ENCODE data around the gene CDH2. TPM values are rescaled to one million over a fixed set of nuclear protein-coding genes. Genes with fewer than 3 reads are reported as not detected.

Gene CDH2
- total RNA-seq, 1 experiment from 2014 or later: 36.2 TPM

DNA sequence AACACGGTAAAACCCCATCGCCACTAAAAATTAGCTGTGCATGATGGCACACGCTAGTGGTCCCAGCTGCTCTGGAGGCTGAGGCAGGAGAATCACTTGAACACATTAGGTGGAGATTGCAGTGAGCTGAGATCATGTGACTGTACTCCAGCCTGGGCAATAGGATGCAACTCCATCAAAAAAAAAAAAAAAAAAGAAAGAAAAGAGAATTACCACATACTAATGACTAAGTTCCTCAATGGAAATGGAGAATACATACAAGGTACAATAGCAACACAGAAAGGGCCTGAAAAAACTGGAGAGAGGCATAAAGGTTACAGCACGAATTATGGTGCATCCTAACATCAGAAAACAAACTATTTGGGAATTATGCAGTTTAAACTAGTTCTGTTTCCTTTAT, 81.3 kb downstream of the CDH2 start:
- H3K23me2 ChIP-seq (ENCODE audit: insufficient read length, low read depth, low read length, poor library complexity, severe bottlenecking): no peaks in the 10 kb centered on the region
- H2BK120ac ChIP-seq (ENCODE audit: low read depth, low read length, poor library complexity, severe bottlenecking): no peak overlapping the region
- no peak overlapping the region for H3K27ac ChIP-seq (ENCODE audit: insufficient read length, low read depth, low read length)
- H3K14ac ChIP-seq (ENCODE audit: insufficient read depth, low read length): no peak overlapping the region
- no peak overlapping the region for H2BK12ac ChIP-seq (ENCODE audit: insufficient read length, low read depth, low read length)
- Mint-ChIP-seq H3K36me3 (ENCODE audit: insufficient read depth in 1 of 3, low read depth in 3 of 3) (0 out of 7 replicates have a peak, but pooled peaks cover 0 to 2% (median 0%) of the 10 kb centered on the region in 3 experiments), H3K4me1 (peaks cover 0 to 3% of the 10 kb centered on the region in 2 experiments; a peak in 1 of 4 replicates), H3K27ac (no peak overlapping the region), H3K4me3 (no peak overlapping the region), H3K27me3 (ENCODE audit: low read depth) (peaks cover 15% of the 10 kb centered on the region), H3K9me3 (no peaks in the 10 kb centered on the region)
- H4K20me1 ChIP-seq (ENCODE audit: control insufficient read depth, insufficient read depth, insufficient read length): no peaks in the 10 kb centered on the region
- no peak overlapping the region for H3T11ph ChIP-seq (ENCODE audit: low read length)
- H3K4me2 ChIP-seq (ENCODE audit: insufficient read depth, insufficient read length, low read length): no peak overlapping the region
- no peaks in the 10 kb centered on the region for H3K79me1 ChIP-seq (ENCODE audit: insufficient read depth, low read depth, low read length, poor library complexity, severe bottlenecking)
- no peaks in the 10 kb centered on the region for H3K4me1 ChIP-seq (ENCODE audit: insufficient read depth, low read length)
- H2BK15ac ChIP-seq (ENCODE audit: low read depth, low read length): no peak overlapping the region
- no peak for DNase-seq
- no peaks in the 10 kb centered on the region for H3K9me3 ChIP-seq (ENCODE audit: control insufficient read depth, low read depth, low read length)
- H3K9ac ChIP-seq (ENCODE audit: extremely low read depth, insufficient read length, low read length): no peak overlapping the region
- no peaks in the 10 kb centered on the region for H3K27me3 ChIP-seq (ENCODE audit: insufficient read depth, low read length)
- WGBS (ENCODE audit: extremely low coverage, insufficient read length, low lambda C conversion rate): no CpG with 5 or more reads among the region's 4 CpGs
- H3K56ac ChIP-seq (ENCODE audit: insufficient read length, low read depth, low read length): no peak overlapping the region
- no peak overlapping the region for H2BK20ac ChIP-seq (ENCODE audit: low read depth, low read length, poor library complexity, severe bottlenecking)
- H4K5ac ChIP-seq (ENCODE audit: insufficient read length, low read depth, low read length): no peak overlapping the region
- H3K23ac ChIP-seq (ENCODE audit: insufficient read length, low read depth, low read length): no peak overlapping the region
- no peak overlapping the region for H4K91ac ChIP-seq (ENCODE audit: insufficient read length, low read depth, low read length)
- H4K8ac ChIP-seq (replicated peaks; ENCODE audit: insufficient read length, low read depth, low read length): no peak overlapping the region
- H2BK5ac ChIP-seq (ENCODE audit: insufficient read length, low read length): no peak overlapping the region
- no peak overlapping the region for H2AFZ ChIP-seq (ENCODE audit: low read length)
- no peaks in the 10 kb centered on the region for H3K79me2 ChIP-seq (ENCODE audit: insufficient read depth, low read length)
- H3K18ac ChIP-seq (ENCODE audit: insufficient read length, low read depth, low read length): no peak overlapping the region
- no peak overlapping the region for H3K4ac ChIP-seq (ENCODE audit: low read depth, low read length)
- H2AK5ac ChIP-seq (ENCODE audit: insufficient read length, low read length): no peak overlapping the region
- TF ChIP-seq, protein P1, sequence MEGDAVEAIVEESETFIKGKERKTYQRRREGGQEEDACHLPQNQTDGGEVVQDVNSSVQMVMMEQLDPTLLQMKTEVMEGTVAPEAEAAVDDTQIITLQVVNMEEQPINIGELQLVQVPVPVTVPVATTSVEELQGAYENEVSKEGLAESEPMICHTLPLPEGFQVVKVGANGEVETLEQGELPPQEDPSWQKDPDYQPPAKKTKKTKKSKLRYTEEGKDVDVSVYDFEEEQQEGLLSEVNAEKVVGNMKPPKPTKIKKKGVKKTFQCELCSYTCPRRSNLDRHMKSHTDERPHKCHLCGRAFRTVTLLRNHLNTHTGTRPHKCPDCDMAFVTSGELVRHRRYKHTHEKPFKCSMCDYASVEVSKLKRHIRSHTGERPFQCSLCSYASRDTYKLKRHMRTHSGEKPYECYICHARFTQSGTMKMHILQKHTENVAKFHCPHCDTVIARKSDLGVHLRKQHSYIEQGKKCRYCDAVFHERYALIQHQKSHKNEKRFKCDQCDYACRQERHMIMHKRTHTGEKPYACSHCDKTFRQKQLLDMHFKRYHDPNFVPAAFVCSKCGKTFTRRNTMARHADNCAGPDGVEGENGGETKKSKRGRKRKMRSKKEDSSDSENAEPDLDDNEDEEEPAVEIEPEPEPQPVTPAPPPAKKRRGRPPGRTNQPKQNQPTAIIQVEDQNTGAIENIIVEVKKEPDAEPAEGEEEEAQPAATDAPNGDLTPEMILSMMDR (conservative IDR thresholded peaks at IDR 0.05): no peak
